ENCODE measurements around the gene SKIDA1. TPM values are rescaled to one million over a fixed set of nuclear protein-coding genes. Genes with fewer than 3 reads are reported as not detected.

SKIDA1 gene
- total and polyA plus RNA-seq, 11 donors: 0.61 to 5.4 (median 3.1) TPM

- H3K27me3 ChIP-seq: no peaks in the 10 kb centered on the region
- DNase-seq (peak; percentile 88 to 92 (median 90)), ATAC-seq (peak; percentile 60 to 83 (median 78))
- 0% methylated on average over 9 to 56 of the region's 56 CpGs for WGBS, 4 donors
- peak in 1 of 2 donors; percentile 20 for TF ChIP-seq POLR2A (IDR thresholded peaks at IDR 0.05)
- TF ChIP-seq, protein P1, sequence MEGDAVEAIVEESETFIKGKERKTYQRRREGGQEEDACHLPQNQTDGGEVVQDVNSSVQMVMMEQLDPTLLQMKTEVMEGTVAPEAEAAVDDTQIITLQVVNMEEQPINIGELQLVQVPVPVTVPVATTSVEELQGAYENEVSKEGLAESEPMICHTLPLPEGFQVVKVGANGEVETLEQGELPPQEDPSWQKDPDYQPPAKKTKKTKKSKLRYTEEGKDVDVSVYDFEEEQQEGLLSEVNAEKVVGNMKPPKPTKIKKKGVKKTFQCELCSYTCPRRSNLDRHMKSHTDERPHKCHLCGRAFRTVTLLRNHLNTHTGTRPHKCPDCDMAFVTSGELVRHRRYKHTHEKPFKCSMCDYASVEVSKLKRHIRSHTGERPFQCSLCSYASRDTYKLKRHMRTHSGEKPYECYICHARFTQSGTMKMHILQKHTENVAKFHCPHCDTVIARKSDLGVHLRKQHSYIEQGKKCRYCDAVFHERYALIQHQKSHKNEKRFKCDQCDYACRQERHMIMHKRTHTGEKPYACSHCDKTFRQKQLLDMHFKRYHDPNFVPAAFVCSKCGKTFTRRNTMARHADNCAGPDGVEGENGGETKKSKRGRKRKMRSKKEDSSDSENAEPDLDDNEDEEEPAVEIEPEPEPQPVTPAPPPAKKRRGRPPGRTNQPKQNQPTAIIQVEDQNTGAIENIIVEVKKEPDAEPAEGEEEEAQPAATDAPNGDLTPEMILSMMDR (IDR thresholded peaks at IDR 0.05): no peak
- H3K9me3 ChIP-seq: no peaks in the 10 kb centered on the region
- intact Hi-C loops (cut with DNase I): loop anchor here in 2 of 10 donors (2.0 to 10.0 kb wide), 3 partner anchors 30 to 798 kb away; partner anchors contain the start of genes BMI1 (in 1 of the 2) and COMMD3 (in 1 of the 2)
- peaks cover 0 to 18% (median 4%) of the 10 kb centered on the region in 12 donors for H3K4me1 ChIP-seq
- H3K27ac ChIP-seq: peak overlapping the region; percentile 95 to 99 (median 98)
- H3K36me3 ChIP-seq: no peaks in the 10 kb centered on the region
- H3K4me3 ChIP-seq: peak overlapping the region; percentile 54 to 85 (median 71)
These were observed 842 bp upstream of the SKIDA1 start for GRCh38 chr10:21526188-21526859.

DNA sequence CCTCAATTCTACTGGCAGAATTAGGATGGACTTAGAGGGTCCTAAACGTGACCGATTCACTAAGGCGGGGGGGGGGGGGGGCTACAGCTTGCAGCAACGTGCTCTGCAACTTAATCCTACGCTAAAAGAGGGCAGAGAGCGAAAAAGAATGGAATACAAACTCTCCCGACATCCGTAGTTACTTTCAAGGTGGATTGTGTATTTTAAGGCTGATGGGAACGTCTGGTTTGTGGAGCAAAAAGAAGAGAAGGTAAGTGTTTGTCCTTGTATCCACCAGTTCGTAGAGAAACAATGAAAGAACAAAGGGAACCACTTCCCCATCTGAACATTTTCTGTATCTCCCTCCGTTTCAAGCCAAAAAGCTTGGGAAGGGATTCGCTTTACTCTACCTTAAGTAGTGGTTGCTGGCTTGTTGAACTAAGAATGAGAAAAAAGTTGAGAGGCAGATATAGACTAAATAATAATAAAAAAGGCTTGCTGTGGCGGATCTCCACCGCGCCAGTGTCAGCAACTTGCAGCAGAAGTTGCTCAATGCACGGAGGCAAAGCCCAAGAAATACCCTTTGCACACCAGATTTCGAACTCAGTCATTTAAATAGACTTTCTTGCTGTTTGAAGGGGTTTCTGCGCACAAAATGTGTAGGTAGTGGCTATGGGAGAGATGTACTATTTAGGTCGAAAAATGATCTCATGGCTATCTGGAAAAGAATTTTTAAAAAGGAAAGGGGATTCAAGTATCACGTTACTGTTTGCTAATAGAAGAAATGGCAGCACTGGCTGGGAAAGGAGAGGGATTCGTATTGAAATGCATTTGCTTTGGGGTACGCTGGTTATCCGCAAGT lies 736 bp downstream of the SKIDA1 start:
- DNase-seq (no peak), ATAC-seq (no peak)
- intact Hi-C loops (cut with DNase I): loop anchor here in 2 of 10 donors (10.0 kb wide), 2 partner anchors 790 to 800 kb away; partner anchors contain the start of genes BMI1 (in 1 of the 2) and COMMD3 (in 1 of the 2)
- Histone ChIP-seq H3K4me1 (peaks cover 0 to 33% (median 10%) of the 10 kb centered on the region in 12 donors), H3K4me3 (peak overlapping the region; percentile 54 to 85 (median 71)), H3K27ac (peak overlapping the region; percentile 95 to 99 (median 98)), H3K9me3 (no peaks in the 10 kb centered on the region), H3K27me3 (peaks cover 0 to 2% (median 0%) of the 10 kb centered on the region in 9 donors), H3K36me3 (no peaks in the 10 kb centered on the region)
- TF ChIP-seq POLR2A (IDR thresholded peaks at IDR 0.05): no peak
- TF ChIP-seq, protein P1 (IDR thresholded peaks at IDR 0.05): no peak
- 4 to 17% (median 8%) methylated on average over 23 of the region's 23 CpGs for WGBS, 4 donors

- H3K27ac ChIP-seq: peak overlapping the region; percentile 1 to 99 (median 98)
- peaks cover 0 to 39% (median 16%) of the 10 kb centered on the region in 12 donors for H3K4me1 ChIP-seq
- H3K4me3 ChIP-seq: peak overlapping the region in 8 of 12 donors; percentile 63 to 80 (median 72)
- no peaks in the 10 kb centered on the region for H3K9me3 ChIP-seq
- ATAC-seq (no peak), DNase-seq (no peak)
- H3K36me3 ChIP-seq: no peaks in the 10 kb centered on the region
- 33 to 55% (median 44%) methylated on average over 7 of the region's 7 CpGs for WGBS, 4 donors
- intact Hi-C loops (cut with DNase I): loop anchor here in 2 of 10 donors (10.0 kb wide), 2 partner anchors 791 to 801 kb away; partner anchors contain the start of genes BMI1 (in 1 of the 2) and COMMD3 (in 1 of the 2)
- TF ChIP-seq, protein P1 (IDR thresholded peaks at IDR 0.05): no peak
- TF ChIP-seq POLR2A (IDR thresholded peaks at IDR 0.05): no peak
- peaks cover 0 to 8% (median 0%) of the 10 kb centered on the region in 9 donors for H3K27me3 ChIP-seq
These were observed 1.4 kb downstream of the SKIDA1 start for GRCh38 chr10:21524131-21524525.
